A673 (cell line): ENCODE data around the gene PHACTR3. TPM values are rescaled to one million over a fixed set of nuclear protein-coding genes. Genes with fewer than 3 reads are reported as not detected.

Experiments used
- BruUV-seq: library from RNA; stranded (reverse); fragments of 400-500 nt; replicated peaks from 2 replicates; lab custom pipeline; 2021; lab: Mats Ljungman, UMichigan
- CTCF ChIA-PET: fragments of 300-600 bp; sonication (Branson Sonifier 250); formaldehyde crosslinking; loops from one replicate; lab custom pipeline; 2022; ENCODE audit warnings: antibody characterized with exemption; lab: Charles Lee
- POLR2A ChIA-PET: fragments of 300-600 bp; sonication (Branson Sonifier 250); formaldehyde crosslinking; loops from one replicate; lab custom pipeline; 2022; ENCODE audit warnings: antibody characterized with exemption; ENCODE audit not compliant: low non-redundant PET; lab: Charles Lee
- DNase-seq: peaks from one replicate; pipeline ENCODE4 v3.0.0-alpha.2; 2015; ENCODE audit warnings: low spot score
- H3K27ac ChIP-seq: fragments of 200-600 bp; sonication (generic); 2 replicates; pipeline ENCODE4 v1.5.1; 2016; ENCODE audit warnings: mixed run types, low read depth, mild to moderate bottlenecking, mixed read lengths, antibody characterized with exemption, low read length; ENCODE audit not compliant: poor library complexity, severe bottlenecking
- H3K27me3 ChIP-seq: fragments of 200-600 bp; sonication (generic); replicated peaks from 2 replicates; pipeline ENCODE4 v1.6.1; 2017; ENCODE audit warnings: mixed run types, low read depth, mild to moderate bottlenecking, mixed read lengths, antibody characterized with exemption, low read length; ENCODE audit not compliant: insufficient read depth, poor library complexity
- H3K36me3 ChIP-seq: fragments of 200-600 bp; sonication (generic); 2 replicates; pipeline ENCODE4 v1.6.1; 2016; ENCODE audit warnings: mixed run types, mild to moderate bottlenecking, mixed read lengths, antibody characterized with exemption, low read length; ENCODE audit not compliant: insufficient read depth, poor library complexity, severe bottlenecking
- H3K4me1 ChIP-seq: fragments of 200-600 bp; sonication (generic); 2 replicates; pipeline ENCODE4 v1.6.1; 2017; ENCODE audit warnings: mixed run types, mild to moderate bottlenecking, mixed read lengths, antibody characterized with exemption, low read length; ENCODE audit not compliant: insufficient read depth, poor library complexity, severe bottlenecking
- H3K4me3 ChIP-seq: fragments of 200-600 bp; sonication (generic); 2 replicates; pipeline ENCODE4 v1.5.1; 2016; ENCODE audit warnings: low read depth, mixed run types, mild to moderate bottlenecking, mixed read lengths, low read length; ENCODE audit not compliant: poor library complexity, severe bottlenecking
- H3K9me3 ChIP-seq: fragments of 200-600 bp; sonication (generic); 2 replicates; pipeline ENCODE4 v1.6.1; 2016; ENCODE audit warnings: mixed run types, low read depth, mild to moderate bottlenecking, mixed read lengths, antibody characterized with exemption, low read length; ENCODE audit not compliant: poor library complexity, severe bottlenecking
- EZH2 ChIP-seq: fragments of 200-600 bp; sonication (generic); IDR thresholded peaks from 2 replicates; pipeline ENCODE4 v1.6.1; 2017; ENCODE audit warnings: borderline replicate concordance, low read depth, mild to moderate bottlenecking, mixed read lengths, antibody characterized with exemption, low read length; ENCODE audit not compliant: poor library complexity, severe bottlenecking
- intact Hi-C: fragments of 100-400 bp; cut with micrococcal nuclease; formaldehyde crosslinking; loops from one replicate; pipeline ENCODE4 v1.10.0; 2022; ENCODE audit not compliant: unreplicated experiment
- total RNA-seq: library from RNA; stranded (reverse); gene quantifications from 2 replicates; pipeline ENCODE4 v1.2.3, GENCODE V29; 2021
- TF ChIP-seq, protein P1 (sequence below): fragments of 300-800, 200-600 bp; sonication (generic); conservative IDR thresholded peaks from 2 replicates; pipeline ENCODE4 v1.5.1; 2017; ENCODE audit warnings: low read depth, mild to moderate bottlenecking, antibody characterized with exemption, low read length, moderate library complexity, mixed read lengths

The PHACTR3 gene
- total RNA-seq, 1 experiment from 2014 or later = 0.17 TPM

DNA sequence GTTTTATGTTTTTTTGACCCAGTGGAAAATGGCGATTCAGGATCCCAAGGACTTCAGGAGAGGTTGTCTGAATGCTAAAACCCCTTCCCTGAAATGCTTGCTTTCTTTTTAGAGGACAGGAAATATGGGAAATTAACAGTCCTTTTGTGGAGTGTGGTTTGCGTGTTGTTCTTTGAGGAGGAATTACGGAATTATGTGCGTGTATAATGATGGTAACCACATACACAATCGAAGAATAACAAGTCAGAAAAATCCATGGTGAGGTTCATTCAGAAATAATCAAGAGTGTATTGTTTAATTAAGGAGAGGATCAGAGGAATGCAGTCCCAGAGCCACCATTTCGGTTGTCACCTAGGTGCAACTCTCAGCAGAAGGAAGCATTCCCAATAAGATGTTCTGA lies 73.2 kb downstream of the PHACTR3 start:
- no peak for TF ChIP-seq EZH2
- TF ChIP-seq, protein P1, sequence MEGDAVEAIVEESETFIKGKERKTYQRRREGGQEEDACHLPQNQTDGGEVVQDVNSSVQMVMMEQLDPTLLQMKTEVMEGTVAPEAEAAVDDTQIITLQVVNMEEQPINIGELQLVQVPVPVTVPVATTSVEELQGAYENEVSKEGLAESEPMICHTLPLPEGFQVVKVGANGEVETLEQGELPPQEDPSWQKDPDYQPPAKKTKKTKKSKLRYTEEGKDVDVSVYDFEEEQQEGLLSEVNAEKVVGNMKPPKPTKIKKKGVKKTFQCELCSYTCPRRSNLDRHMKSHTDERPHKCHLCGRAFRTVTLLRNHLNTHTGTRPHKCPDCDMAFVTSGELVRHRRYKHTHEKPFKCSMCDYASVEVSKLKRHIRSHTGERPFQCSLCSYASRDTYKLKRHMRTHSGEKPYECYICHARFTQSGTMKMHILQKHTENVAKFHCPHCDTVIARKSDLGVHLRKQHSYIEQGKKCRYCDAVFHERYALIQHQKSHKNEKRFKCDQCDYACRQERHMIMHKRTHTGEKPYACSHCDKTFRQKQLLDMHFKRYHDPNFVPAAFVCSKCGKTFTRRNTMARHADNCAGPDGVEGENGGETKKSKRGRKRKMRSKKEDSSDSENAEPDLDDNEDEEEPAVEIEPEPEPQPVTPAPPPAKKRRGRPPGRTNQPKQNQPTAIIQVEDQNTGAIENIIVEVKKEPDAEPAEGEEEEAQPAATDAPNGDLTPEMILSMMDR = no peak
- H3K4me3 ChIP-seq = no peak overlapping the region
- CTCF ChIA-PET = no interaction called here
- H3K4me1 ChIP-seq = no peaks in the 10 kb centered on the region
- POLR2A ChIA-PET = no interaction called here
- peaks cover 53% of the 10 kb centered on the region for H3K27me3 ChIP-seq
- no peak overlapping the region for H3K27ac ChIP-seq
- H3K36me3 ChIP-seq = no peaks in the 10 kb centered on the region
- BruUV-seq = no TSS peak
- DNase-seq = no peak
- no peaks in the 10 kb centered on the region for H3K9me3 ChIP-seq
- intact Hi-C loops = no loop called here

DNA sequence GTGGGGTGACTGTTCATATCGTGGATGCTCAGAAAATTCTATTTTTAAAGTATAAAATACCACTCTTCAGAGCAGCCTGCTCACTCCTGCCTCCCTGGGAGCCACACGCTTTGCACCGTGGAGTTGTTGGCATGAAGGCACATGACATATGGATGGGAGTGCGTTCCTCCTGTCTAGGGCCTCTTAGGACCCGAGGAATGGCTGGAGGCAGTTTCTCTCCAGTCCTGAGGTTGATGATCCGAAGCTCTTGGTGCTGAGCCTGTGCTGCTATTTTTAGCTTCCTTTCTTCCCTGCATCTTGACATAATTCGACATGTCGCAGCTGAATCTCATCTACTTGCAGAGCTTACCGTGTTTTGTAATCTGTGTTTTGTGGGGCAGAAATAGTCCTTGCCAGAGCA lies 73.9 kb downstream of the PHACTR3 start:
- BruUV-seq = no TSS peak
- no peaks in the 10 kb centered on the region for H3K9me3 ChIP-seq
- H3K4me3 ChIP-seq = no peak overlapping the region
- H3K4me1 ChIP-seq = no peaks in the 10 kb centered on the region
- ChIA-PET CTCF (no interaction called here), POLR2A (no interaction called here)
- no peaks in the 10 kb centered on the region for H3K36me3 ChIP-seq
- no peak overlapping the region for H3K27ac ChIP-seq
- peaks cover 53% of the 10 kb centered on the region for H3K27me3 ChIP-seq
- TF ChIP-seq, protein P1 = no peak
- no peak for TF ChIP-seq EZH2
- intact Hi-C loops = no loop called here
- no peak for DNase-seq

DNA sequence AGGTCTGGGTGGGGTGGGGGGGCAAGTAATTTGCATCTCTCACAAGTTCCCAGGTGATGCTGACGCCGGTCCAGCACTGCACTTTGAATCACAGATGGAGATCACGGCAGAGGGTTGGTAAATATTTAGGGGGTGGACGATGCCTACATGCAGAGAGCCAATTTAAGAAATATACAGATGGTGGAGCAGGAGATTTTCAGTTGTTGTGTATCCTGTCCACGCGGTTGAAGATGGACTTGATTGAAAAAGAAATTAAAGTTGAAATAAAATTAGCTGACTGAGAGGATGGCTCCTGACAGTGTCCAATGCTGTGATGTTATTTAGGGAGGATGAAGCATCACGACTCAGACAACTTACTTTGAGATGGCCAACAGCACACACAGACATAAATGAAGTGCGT lies 74.6 kb downstream of the PHACTR3 start:
- Histone ChIP-seq H3K4me1 (no peaks in the 10 kb centered on the region), H3K4me3 (no peak overlapping the region), H3K9me3 (no peaks in the 10 kb centered on the region), H3K27ac (no peak overlapping the region), H3K36me3 (no peaks in the 10 kb centered on the region), H3K27me3 (peaks cover 58% of the 10 kb centered on the region)
- intact Hi-C loops = no loop called here
- CTCF ChIA-PET = no interaction called here
- POLR2A ChIA-PET = no interaction called here
- no peak for DNase-seq
- no TSS peak for BruUV-seq
- TF ChIP-seq, protein P1 = no peak
- TF ChIP-seq EZH2 = no peak
